Measurements from ENCODE around the gene SYCP2. TPM values are rescaled to one million over a fixed set of nuclear protein-coding genes. Genes with fewer than 3 reads are reported as not detected.

SYCP2 gene
- total RNA-seq, 1 donor from 2014 or later: 1.0 TPM

GRCh38 chr20:59825563-59825920 is 107.9 kb downstream of the SYCP2 start:
- H3K27me3 ChIP-seq (ENCODE audit: low read depth): peaks cover 7% of the 10 kb centered on the region
- H3K4me3 ChIP-seq: no peak overlapping the region
- H3K36me3 ChIP-seq: no peaks in the 10 kb centered on the region
- intact Hi-C loops (cut with micrococcal nuclease): no loop called here
- no peak for TF ChIP-seq CTCF (IDR thresholded peaks at IDR 0.05; ENCODE audit: borderline replicate concordance)
- no peak overlapping the region for H3K27ac ChIP-seq (replicated peaks)
- H3K4me1 ChIP-seq: peaks cover 46% of the 10 kb centered on the region
- DNase-seq: no peak
- no peaks in the 10 kb centered on the region for H3K9me3 ChIP-seq (replicated peaks)

- no peak for DNase-seq
- Histone ChIP-seq H3K4me3 (no peak overlapping the region), H3K27me3 (ENCODE audit: low read depth) (peaks cover 7% of the 10 kb centered on the region), H3K36me3 (no peaks in the 10 kb centered on the region), H3K27ac (replicated peaks) (no peak overlapping the region), H3K9me3 (replicated peaks) (no peaks in the 10 kb centered on the region), H3K4me1 (peaks cover 49% of the 10 kb centered on the region)
- TF ChIP-seq CTCF (IDR thresholded peaks at IDR 0.05; ENCODE audit: borderline replicate concordance): no peak
- intact Hi-C loops (cut with micrococcal nuclease): no loop called here
These were observed 108.5 kb downstream of the SYCP2 start for GRCh38 chr20:59824711-59825562.

- no peak for TF ChIP-seq CTCF (IDR thresholded peaks at IDR 0.05; ENCODE audit: borderline replicate concordance)
- intact Hi-C loops (cut with micrococcal nuclease): no loop called here
These were observed 109.8 kb downstream of the SYCP2 start for GRCh38 chr20:59823491-59824259.

GRCh38 chr20:59823030-59823423 is 110.4 kb downstream of the SYCP2 start:
- intact Hi-C loops (cut with micrococcal nuclease): no loop called here
- DNase-seq: no peak
- Histone ChIP-seq H3K4me1 (peaks cover 41% of the 10 kb centered on the region), H3K36me3 (no peaks in the 10 kb centered on the region), H3K9me3 (replicated peaks) (no peaks in the 10 kb centered on the region), H3K4me3 (no peak overlapping the region), H3K27me3 (ENCODE audit: low read depth) (no peaks in the 10 kb centered on the region), H3K27ac (replicated peaks) (no peak overlapping the region)
- TF ChIP-seq CTCF (IDR thresholded peaks at IDR 0.05; ENCODE audit: borderline replicate concordance): no peak

More at GRCh38 chr20:59823491-59824259, 109.8 kb downstream of the SYCP2 start:
- H3K27ac ChIP-seq (replicated peaks): no peak overlapping the region
- no peaks in the 10 kb centered on the region for H3K9me3 ChIP-seq (replicated peaks)
- H3K27me3 ChIP-seq (ENCODE audit: low read depth): no peaks in the 10 kb centered on the region
- peaks cover 41% of the 10 kb centered on the region for H3K4me1 ChIP-seq
- H3K4me3 ChIP-seq: no peak overlapping the region
- DNase-seq: no peak
- no peaks in the 10 kb centered on the region for H3K36me3 ChIP-seq

GRCh38 chr20:59822291-59823029 is 111.0 kb downstream of the SYCP2 start:
- Histone ChIP-seq H3K4me1 (peaks cover 41% of the 10 kb centered on the region), H3K9me3 (replicated peaks) (no peaks in the 10 kb centered on the region), H3K27ac (replicated peaks) (no peak overlapping the region), H3K36me3 (no peaks in the 10 kb centered on the region), H3K27me3 (ENCODE audit: low read depth) (no peaks in the 10 kb centered on the region), H3K4me3 (no peak overlapping the region)
- intact Hi-C loops (cut with micrococcal nuclease): no loop called here
- no peak for DNase-seq
- TF ChIP-seq CTCF (IDR thresholded peaks at IDR 0.05; ENCODE audit: borderline replicate concordance): no peak

All from left ventricle myocardium inferior (tissue), 1 donor.